ENCODE measurements around the gene TEKT3.

DNA sequence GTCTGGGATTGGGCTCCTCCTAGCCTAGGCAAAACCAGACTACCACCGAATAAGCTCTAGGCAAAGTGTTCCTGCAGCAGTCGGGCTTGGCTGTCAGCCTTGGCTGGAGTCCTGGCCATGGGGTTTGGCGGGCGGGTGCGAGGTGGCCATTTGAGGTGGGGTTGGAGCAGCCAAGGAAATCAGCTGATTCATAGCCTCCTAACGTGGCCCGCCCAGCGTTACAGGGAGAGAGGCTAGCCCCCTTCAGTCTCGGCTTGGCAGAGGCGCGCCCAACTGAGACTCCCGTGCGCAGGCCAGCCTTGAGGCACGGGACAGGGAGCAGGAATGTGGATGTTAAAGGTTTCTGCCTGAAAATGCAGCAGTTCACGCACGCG is 78.2 kb downstream of the TEKT3 start:
- TF ChIP-seq ZNF776 (tag by site-specific recombination; IDR thresholded peaks at IDR 0.05; ENCODE audit: borderline replicate concordance), result no peak
- TF ChIP-seq, protein P1, sequence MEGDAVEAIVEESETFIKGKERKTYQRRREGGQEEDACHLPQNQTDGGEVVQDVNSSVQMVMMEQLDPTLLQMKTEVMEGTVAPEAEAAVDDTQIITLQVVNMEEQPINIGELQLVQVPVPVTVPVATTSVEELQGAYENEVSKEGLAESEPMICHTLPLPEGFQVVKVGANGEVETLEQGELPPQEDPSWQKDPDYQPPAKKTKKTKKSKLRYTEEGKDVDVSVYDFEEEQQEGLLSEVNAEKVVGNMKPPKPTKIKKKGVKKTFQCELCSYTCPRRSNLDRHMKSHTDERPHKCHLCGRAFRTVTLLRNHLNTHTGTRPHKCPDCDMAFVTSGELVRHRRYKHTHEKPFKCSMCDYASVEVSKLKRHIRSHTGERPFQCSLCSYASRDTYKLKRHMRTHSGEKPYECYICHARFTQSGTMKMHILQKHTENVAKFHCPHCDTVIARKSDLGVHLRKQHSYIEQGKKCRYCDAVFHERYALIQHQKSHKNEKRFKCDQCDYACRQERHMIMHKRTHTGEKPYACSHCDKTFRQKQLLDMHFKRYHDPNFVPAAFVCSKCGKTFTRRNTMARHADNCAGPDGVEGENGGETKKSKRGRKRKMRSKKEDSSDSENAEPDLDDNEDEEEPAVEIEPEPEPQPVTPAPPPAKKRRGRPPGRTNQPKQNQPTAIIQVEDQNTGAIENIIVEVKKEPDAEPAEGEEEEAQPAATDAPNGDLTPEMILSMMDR (tag by site-specific recombination; IDR thresholded peaks at IDR 0.05), result no peak
- TF ChIP-seq ZNF138 (tag by site-specific recombination; IDR thresholded peaks at IDR 0.05; ENCODE audit: borderline replicate concordance), result no peak
- TF ChIP-seq ZNF76 (tag by site-specific recombination; IDR thresholded peaks at IDR 0.05; ENCODE audit: borderline replicate concordance, low read depth), result no peak
- TF ChIP-seq ZNF350 (tag by site-specific recombination; IDR thresholded peaks at IDR 0.05), result no peak
- no peak for TF ChIP-seq PRDM1 (tag by site-specific recombination; IDR thresholded peaks at IDR 0.05)
- TF ChIP-seq, protein P2, sequence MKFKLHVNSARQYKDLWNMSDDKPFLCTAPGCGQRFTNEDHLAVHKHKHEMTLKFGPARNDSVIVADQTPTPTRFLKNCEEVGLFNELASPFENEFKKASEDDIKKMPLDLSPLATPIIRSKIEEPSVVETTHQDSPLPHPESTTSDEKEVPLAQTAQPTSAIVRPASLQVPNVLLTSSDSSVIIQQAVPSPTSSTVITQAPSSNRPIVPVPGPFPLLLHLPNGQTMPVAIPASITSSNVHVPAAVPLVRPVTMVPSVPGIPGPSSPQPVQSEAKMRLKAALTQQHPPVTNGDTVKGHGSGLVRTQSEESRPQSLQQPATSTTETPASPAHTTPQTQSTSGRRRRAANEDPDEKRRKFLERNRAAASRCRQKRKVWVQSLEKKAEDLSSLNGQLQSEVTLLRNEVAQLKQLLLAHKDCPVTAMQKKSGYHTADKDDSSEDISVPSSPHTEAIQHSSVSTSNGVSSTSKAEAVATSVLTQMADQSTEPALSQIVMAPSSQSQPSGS (tag by site-specific recombination; IDR thresholded peaks at IDR 0.05; ENCODE audit: low read depth), result no peak
- TF ChIP-seq, protein P3, sequence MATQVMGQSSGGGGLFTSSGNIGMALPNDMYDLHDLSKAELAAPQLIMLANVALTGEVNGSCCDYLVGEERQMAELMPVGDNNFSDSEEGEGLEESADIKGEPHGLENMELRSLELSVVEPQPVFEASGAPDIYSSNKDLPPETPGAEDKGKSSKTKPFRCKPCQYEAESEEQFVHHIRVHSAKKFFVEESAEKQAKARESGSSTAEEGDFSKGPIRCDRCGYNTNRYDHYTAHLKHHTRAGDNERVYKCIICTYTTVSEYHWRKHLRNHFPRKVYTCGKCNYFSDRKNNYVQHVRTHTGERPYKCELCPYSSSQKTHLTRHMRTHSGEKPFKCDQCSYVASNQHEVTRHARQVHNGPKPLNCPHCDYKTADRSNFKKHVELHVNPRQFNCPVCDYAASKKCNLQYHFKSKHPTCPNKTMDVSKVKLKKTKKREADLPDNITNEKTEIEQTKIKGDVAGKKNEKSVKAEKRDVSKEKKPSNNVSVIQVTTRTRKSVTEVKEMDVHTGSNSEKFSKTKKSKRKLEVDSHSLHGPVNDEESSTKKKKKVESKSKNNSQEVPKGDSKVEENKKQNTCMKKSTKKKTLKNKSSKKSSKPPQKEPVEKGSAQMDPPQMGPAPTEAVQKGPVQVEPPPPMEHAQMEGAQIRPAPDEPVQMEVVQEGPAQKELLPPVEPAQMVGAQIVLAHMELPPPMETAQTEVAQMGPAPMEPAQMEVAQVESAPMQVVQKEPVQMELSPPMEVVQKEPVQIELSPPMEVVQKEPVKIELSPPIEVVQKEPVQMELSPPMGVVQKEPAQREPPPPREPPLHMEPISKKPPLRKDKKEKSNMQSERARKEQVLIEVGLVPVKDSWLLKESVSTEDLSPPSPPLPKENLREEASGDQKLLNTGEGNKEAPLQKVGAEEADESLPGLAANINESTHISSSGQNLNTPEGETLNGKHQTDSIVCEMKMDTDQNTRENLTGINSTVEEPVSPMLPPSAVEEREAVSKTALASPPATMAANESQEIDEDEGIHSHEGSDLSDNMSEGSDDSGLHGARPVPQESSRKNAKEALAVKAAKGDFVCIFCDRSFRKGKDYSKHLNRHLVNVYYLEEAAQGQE (tag by site-specific recombination; IDR thresholded peaks at IDR 0.05), result no peak
- TF ChIP-seq, protein P4, sequence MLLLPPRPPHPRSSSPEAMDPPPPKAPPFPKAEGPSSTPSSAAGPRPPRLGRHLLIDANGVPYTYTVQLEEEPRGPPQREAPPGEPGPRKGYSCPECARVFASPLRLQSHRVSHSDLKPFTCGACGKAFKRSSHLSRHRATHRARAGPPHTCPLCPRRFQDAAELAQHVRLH (tag by site-specific recombination; IDR thresholded peaks at IDR 0.05), result no peak
- no peak for TF ChIP-seq BCL11A (tag by site-specific recombination; IDR thresholded peaks at IDR 0.05; ENCODE audit: low read depth)
- no peak for TF ChIP-seq HOXC10 (CRISPR knock-in tag; IDR thresholded peaks at IDR 0.05)
- TF ChIP-seq ZNF223 (tag by site-specific recombination; IDR thresholded peaks at IDR 0.05), result no peak
- TF ChIP-seq YY1 (tag by site-specific recombination; IDR thresholded peaks at IDR 0.05), result no peak
